Astrocyte (in vitro differentiated cells and primary cell): Measurements from ENCODE around the gene SMARCA4.

Experiments used
- EZH2 ChIP-seq: IDR thresholded peaks from 2 replicates; pipeline ENCODE4 v1.6.1; 2012; ENCODE audit warnings: mild to moderate bottlenecking, low read length, inconsistent platforms; ENCODE audit not compliant: insufficient read depth
- TF ChIP-seq, protein P1 (sequence below): IDR thresholded peaks from 2 replicates; pipeline ENCODE4 v1.5.1; 2011; ENCODE audit warnings: low read depth, mild to moderate bottlenecking, inconsistent platforms, low read length, moderate library complexity; ENCODE audit not compliant: insufficient read depth

DNA sequence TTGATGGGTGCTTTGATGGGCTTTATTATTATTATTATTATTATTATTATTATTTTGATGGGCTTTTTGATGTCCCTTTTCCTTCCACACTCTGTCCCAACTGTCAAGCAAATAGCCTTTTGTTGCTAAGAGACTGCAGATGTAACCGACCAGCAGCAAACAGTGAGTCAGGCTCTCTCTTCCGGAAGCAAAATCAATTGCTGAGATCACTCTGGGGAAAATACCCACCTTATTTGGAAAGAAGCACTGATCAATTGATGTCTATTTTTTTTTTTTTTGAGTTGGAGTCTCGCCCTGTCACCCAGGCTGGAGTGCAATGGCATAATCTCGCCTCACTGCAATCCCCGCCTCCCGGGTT lies 131.3 kb downstream of the SMARCA4 start:
- TF ChIP-seq, protein P1, sequence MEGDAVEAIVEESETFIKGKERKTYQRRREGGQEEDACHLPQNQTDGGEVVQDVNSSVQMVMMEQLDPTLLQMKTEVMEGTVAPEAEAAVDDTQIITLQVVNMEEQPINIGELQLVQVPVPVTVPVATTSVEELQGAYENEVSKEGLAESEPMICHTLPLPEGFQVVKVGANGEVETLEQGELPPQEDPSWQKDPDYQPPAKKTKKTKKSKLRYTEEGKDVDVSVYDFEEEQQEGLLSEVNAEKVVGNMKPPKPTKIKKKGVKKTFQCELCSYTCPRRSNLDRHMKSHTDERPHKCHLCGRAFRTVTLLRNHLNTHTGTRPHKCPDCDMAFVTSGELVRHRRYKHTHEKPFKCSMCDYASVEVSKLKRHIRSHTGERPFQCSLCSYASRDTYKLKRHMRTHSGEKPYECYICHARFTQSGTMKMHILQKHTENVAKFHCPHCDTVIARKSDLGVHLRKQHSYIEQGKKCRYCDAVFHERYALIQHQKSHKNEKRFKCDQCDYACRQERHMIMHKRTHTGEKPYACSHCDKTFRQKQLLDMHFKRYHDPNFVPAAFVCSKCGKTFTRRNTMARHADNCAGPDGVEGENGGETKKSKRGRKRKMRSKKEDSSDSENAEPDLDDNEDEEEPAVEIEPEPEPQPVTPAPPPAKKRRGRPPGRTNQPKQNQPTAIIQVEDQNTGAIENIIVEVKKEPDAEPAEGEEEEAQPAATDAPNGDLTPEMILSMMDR = no peak
- no peak for TF ChIP-seq EZH2
